SU-DHL-6 (cell line): Measurements from ENCODE around the gene G6PD.

Source experiments
- EZH2phosphoT487 ChIP-seq: fragments of 200-600 bp; sonication (generic), shearing (Covaris generic); conservative IDR thresholded peaks from 2 replicates; pipeline ENCODE4 v1.6.1; 2018; ENCODE audit warnings: mild to moderate bottlenecking, antibody characterized with exemption, low read length, moderate library complexity, mixed read lengths
- TF ChIP-seq, protein P1 (sequence below): fragments of 200-600 bp; sonication (generic); IDR thresholded peaks from one replicate; pipeline ENCODE4 v1.5.1; 2017; ENCODE audit warnings: antibody characterized with exemption, mild to moderate bottlenecking, low read length, moderate library complexity; ENCODE audit not compliant: insufficient read depth, poor library complexity, severe bottlenecking

DNA sequence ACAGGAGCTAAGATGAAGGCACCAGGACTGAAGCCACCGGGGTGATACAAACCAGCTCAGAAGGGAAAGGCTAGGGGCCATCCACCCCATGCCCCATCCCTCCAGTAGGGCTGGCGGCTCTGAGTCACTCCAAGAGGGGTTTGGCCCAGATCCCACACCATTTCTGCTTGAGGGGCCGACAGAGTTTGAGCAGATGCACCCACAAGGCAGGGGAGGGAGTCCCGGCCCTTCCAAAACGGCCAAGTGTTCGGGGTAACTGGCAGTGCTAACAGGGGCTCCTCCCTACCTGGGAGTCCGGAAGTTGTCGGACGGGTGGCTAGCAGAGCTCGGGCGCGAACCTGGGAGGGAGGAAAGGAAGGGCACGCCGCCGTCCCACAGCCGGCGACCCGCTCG is 56.6 kb downstream of the G6PD start:
- TF ChIP-seq, protein P1, sequence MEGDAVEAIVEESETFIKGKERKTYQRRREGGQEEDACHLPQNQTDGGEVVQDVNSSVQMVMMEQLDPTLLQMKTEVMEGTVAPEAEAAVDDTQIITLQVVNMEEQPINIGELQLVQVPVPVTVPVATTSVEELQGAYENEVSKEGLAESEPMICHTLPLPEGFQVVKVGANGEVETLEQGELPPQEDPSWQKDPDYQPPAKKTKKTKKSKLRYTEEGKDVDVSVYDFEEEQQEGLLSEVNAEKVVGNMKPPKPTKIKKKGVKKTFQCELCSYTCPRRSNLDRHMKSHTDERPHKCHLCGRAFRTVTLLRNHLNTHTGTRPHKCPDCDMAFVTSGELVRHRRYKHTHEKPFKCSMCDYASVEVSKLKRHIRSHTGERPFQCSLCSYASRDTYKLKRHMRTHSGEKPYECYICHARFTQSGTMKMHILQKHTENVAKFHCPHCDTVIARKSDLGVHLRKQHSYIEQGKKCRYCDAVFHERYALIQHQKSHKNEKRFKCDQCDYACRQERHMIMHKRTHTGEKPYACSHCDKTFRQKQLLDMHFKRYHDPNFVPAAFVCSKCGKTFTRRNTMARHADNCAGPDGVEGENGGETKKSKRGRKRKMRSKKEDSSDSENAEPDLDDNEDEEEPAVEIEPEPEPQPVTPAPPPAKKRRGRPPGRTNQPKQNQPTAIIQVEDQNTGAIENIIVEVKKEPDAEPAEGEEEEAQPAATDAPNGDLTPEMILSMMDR, result no peak
- TF ChIP-seq EZH2phosphoT487, result no peak
